SU-DHL-6 (cell line): ENCODE data around the gene GNPTAB.

Experiments used
- CTCF ChIP-seq: fragments of 200-600 bp; sonication (generic); IDR thresholded peaks from one replicate; pipeline ENCODE4 v1.5.1; 2017; ENCODE audit warnings: antibody characterized with exemption, mild to moderate bottlenecking, low read length, moderate library complexity; ENCODE audit not compliant: insufficient read depth, poor library complexity, severe bottlenecking
- EZH2phosphoT487 ChIP-seq: fragments of 200-600 bp; sonication (generic), shearing (Covaris generic); conservative IDR thresholded peaks from 2 replicates; pipeline ENCODE4 v1.6.1; 2018; ENCODE audit warnings: mild to moderate bottlenecking, antibody characterized with exemption, low read length, moderate library complexity, mixed read lengths

- TF ChIP-seq CTCF, result no peak
- no peak for TF ChIP-seq EZH2phosphoT487
Observed at GRCh38 chr12:101793401-101793800, 37.4 kb downstream of the GNPTAB start.
